Loucy (cell line): ENCODE measurements around the gene PBX1.

Experiments used
- EZH2phosphoT487 ChIP-seq: fragments of 200-600 bp; IDR thresholded peaks from 2 replicates; pipeline ENCODE4 v1.6.1; 2018; ENCODE audit warnings: antibody characterized with exemption, mild to moderate bottlenecking, moderate library complexity, borderline replicate concordance
- TF ChIP-seq, protein P1 (sequence below): fragments of 200-600 bp; sonication (generic); conservative IDR thresholded peaks from 2 replicates; pipeline ENCODE4 v1.5.1; 2014; ENCODE audit warnings: mild to moderate bottlenecking, antibody characterized with exemption, low read length

- TF ChIP-seq, protein P1, sequence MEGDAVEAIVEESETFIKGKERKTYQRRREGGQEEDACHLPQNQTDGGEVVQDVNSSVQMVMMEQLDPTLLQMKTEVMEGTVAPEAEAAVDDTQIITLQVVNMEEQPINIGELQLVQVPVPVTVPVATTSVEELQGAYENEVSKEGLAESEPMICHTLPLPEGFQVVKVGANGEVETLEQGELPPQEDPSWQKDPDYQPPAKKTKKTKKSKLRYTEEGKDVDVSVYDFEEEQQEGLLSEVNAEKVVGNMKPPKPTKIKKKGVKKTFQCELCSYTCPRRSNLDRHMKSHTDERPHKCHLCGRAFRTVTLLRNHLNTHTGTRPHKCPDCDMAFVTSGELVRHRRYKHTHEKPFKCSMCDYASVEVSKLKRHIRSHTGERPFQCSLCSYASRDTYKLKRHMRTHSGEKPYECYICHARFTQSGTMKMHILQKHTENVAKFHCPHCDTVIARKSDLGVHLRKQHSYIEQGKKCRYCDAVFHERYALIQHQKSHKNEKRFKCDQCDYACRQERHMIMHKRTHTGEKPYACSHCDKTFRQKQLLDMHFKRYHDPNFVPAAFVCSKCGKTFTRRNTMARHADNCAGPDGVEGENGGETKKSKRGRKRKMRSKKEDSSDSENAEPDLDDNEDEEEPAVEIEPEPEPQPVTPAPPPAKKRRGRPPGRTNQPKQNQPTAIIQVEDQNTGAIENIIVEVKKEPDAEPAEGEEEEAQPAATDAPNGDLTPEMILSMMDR: no peak
- TF ChIP-seq EZH2phosphoT487: no peak
Measured at GRCh38 chr1:164571333-164571732, 12.3 kb downstream of the PBX1 start.
